DMS53 (cell line): ENCODE measurements around the gene FAM227B.
"Not testable (repeated sequence)": the region's sequence is repeated elsewhere in the genome, so short reads cannot be mapped to it uniquely, and the experiment has no call there.

Experiments
- DNase-seq: peaks from one replicate; lab custom pipeline; 2025; lab: John Stamatoyannopoulos, UW

The FAM227B gene

DNA sequence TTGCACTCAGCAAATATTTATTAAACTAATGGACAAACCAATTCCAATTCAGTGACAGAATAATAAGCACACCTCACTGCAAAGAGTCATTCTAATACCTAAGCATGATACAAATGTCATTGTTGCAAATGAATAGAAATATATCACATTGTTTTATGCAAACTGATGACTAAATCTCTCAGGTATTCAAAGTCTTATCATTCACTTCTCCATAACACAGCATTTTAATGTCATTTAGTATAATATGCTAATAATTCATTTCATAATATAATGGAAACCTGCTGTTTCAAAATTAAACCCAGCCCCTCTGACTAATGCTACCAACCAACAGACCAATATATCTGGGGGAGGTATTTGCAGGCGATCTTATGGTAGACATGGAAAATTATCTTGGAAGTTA is 125.8 kb downstream of the FAM227B start:
- no peak for DNase-seq

DNA sequence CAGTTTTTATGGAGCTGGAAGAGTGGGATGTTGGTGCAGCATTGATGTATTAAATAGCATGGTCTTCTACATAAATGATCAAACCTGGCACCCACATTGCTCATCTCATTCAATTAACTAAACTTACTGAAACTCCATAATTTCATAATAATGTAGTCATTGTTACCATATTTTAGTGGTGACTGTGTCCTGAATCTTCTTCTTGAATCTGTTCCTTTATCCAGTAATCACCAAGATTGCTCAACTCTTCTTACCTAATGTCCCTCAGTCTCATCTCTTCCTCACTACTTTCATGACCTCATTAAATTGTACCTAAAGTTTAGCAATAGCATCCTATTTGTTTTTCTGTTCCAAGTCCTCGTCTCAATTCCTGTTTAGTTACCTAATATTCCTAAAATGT is 127.8 kb downstream of the FAM227B start:
- no peak for DNase-seq

GRCh38 chr15:49492151-49492550 is 128.5 kb downstream of the FAM227B start:
- no peak for DNase-seq

DNA sequence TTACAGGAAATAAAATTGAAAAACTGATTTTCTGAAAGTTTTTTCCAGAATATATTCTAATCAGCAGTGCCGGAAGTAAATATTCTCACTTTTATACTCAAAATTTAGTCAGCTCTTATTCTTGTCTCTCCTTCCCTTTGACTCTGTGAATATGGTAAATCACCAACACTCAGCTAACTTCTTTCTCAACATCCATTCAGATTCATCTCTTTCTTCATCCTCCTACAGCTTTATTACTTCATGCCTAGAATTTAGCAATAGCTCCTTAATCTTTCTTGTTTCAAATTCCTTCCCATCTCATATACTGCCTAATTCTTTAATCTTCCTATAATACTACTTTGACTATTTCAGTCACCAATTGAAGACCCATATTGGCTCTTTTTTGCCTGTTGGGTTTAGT is 129.7 kb downstream of the FAM227B start:
- DNase-seq = no peak

GRCh38 chr15:49485401-49485800 is 135.2 kb downstream of the FAM227B start:
- not testable (repeated sequence) for DNase-seq

DNA sequence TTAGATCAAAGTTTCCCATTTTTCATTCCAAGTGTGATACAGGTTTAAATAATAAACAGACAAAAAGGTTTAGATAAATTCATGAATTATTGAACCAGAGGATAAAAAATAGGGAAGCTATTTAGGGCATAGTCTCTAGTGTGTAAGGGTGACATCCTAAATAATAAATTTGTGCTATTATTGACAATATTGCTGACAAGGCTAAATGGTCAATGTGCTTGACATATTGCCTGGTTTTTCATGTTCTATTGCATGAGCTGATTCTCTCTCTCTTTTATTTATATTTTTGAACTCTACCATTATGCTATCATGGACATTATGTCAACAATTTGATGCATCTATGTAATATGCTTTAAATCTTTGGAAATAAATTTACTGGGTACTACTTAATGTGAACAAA is 141.6 kb downstream of the FAM227B start:
- not testable (repeated sequence) for DNase-seq

DNA sequence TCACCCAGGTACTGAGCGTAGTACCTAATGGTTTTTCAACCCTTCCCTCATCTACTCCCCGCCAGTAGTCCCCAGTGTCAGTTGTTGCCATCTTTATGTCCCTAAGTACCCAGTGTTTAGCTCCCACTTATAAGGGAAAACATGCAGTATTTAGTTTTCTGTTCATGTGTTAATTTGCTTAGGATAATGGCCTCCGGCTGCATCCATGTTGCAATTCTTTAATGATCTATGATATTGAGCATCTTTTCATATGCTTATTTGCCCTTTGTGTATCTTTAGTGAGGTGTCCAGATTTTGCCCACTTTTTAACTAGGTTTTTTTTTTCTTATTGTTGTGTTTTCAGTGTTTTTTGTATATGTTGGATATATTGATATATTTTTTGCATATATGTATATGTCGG is 142.6 kb downstream of the FAM227B start:
- DNase-seq = not testable (repeated sequence)

- DNase-seq = no peak
Measured at GRCh38 chr15:49473031-49473430, 147.6 kb downstream of the FAM227B start.

DNA sequence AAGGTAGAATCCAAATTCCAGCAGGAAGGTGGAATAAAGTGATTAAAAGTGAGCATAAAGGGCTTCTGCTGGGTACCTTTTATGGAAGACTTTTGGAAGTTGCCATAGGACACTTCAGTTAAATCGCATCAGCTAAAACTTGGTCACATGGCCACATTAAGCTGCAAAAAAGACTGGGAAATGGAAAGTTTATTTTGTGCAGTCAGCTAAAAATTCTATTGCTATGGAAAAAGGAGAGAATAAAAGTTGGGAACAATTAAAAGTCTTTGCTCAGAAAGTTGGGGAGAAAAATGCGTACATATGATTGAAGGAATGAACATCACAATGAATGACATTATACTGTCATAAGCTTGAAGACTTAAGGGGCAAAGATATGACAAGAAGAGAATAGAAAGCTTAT is 148.3 kb downstream of the FAM227B start:
- no peak for DNase-seq

DNA sequence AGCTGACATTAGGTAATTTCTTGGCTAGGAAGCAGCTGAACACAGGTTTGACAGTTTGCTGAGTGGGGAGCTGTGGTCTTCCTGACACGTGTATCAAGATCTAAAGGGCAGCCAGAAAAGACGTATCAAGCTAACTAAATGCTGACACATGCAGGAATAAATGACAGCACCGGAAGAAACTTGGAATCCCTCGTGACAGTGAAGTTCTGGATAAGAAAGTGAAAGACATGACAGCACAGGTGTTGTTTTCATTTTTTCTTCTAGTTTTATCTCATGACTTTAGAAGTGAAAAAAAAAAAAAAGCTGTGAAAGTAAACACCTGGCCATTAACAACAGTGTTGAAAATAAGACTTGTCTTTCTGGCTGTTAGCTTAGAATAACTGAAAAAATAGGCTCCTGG is 148.9 kb downstream of the FAM227B start:
- no peak for DNase-seq

DNA sequence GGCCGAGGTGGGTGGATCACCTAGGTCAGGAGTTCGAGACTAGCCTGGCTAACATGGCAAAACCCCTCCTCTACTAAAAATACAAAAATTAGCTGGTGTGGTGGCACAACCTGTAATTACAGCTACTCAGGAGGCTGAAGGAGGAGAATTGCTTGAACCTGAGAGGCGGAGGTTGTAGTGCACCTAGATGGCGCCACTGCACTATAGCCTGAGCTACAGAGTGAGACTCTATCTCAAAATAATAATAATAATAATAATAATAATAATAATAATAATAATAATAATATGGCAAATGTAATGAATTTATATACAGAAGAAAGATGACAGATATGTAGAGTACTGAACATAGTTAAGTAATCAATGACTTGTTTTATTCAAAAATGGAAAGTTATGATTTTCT is 149.4 kb downstream of the FAM227B start:
- peak; percentile 20 for DNase-seq

DNA sequence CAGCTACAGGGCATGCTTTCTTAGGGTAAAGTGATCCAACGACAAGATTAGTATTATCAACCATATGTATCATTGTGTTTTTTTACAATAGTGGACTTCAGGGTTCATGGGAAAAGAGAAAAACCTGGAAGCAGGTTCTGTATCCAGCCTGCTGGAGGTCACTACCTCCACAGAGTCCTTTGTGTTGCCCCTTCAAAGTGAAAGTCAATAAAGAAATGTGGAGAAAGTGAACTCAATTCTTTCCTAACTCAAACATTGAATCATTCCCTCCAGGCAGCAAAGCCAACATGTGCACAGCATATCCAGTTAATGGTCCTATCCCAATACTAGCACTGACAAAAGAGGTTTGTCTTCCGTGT is 152.2 kb downstream of the FAM227B start:
- no peak for DNase-seq

DNA sequence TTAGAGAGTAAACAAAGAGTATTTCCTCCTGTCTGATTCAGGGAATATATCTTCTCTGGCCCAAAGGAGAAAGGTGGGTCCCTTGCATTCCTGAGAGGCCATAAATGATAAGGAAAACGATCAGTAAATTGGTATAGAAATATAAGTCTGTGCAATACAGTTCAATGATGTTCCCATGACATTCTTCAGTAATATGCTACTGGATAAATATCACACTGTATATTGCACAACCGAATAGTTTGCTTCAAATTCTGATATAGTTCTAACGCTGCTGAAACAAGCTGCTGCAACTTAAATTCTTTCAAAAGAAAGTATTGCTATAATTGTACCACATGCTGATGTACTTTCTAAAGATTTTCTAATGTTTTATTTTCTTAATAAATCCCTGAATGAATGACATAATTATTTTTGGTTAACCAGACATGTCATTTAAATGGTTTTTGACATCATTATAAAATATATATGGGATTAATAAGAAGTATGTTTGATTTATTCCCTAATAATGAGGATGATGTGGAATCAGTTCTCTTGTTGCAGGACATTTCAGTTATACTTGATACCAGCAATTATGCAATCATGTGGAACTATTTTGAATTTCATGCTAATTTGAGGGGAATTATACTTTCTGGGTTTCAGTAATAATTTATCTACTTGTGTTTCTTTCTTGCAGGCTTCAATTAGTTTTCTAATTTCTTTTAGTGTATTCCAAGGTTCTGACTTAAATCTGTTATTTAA is 152.7 kb downstream of the FAM227B start:
- DNase-seq = no peak

GRCh38 chr15:49466119-49466518 is 154.5 kb downstream of the FAM227B start:
- no peak for DNase-seq

DNA sequence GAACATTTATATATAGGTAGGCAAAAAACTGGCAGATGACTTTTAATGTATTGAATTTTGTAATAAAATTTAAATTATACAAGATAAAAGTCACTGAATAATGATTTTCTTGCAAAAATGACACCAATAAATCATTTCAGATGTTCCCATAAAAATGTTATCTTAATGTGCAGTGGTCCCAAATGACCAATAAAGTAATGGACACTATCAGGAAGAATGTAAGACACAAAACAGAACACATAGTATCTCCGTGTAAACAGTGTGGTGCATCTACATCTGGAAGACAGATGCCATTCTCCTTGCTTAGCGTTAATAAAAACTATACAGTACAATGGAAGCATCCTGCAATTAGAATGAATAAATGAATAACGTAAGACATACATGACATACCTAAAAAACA is 156.1 kb downstream of the FAM227B start:
- DNase-seq = no peak

GRCh38 chr15:49462232-49462844 is 158.3 kb downstream of the FAM227B start:
- no peak for DNase-seq

DNA sequence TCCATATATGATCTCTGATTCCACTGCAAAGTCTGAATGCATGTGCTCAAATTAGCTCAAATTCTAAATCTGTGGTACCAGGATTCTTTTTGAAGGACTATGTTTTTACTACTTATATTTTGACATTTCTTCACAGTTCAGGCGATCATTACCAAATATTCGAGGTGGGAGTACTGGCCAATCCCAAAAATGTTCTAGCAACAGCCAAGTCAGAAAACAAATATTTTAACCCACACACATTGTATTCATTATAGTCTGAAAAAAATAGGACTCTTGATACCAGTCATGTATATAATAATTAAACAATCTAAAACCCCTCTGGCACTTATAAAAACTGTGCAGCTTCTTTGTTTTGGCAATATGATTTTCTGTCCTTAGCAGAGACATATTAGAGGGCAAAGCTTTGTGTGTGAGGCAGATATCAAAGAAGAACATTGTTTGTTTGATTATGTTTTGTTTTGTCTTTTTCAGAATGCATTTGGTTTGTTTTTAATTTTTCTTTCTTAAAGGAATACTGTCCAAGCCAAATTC is 160.1 kb downstream of the FAM227B start:
- no peak for DNase-seq

GRCh38 chr15:49458145-49458544 is 162.5 kb downstream of the FAM227B start:
- DNase-seq = no peak

- no peak for DNase-seq
Measured at GRCh38 chr15:49456166-49456565, 164.5 kb downstream of the FAM227B start.

- DNase-seq = no peak
Measured at GRCh38 chr15:49452595-49452994, 168.0 kb downstream of the FAM227B start.

DNA sequence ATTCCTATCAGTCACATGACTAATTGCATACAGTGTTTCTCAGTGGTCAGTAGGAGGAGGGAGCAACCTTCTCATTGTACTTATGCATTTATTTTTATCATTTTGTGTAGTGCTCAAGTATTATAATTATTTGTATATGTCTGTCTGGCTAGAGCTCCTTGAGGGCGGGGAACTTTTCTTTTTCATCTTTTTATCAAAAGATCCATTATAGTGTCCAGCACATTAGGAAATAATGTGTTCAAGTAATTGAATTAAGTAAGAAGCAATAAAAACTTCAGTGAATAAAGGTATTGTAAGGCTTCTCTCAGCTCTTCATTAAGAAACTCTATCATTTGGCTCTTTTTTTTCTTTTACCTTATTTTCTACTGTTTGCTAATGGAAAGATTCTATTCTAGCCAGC is 178.8 kb downstream of the FAM227B start:
- DNase-seq = no peak

- DNase-seq = no peak
Measured at GRCh38 chr15:49441356-49441755, 179.3 kb downstream of the FAM227B start.

DNA sequence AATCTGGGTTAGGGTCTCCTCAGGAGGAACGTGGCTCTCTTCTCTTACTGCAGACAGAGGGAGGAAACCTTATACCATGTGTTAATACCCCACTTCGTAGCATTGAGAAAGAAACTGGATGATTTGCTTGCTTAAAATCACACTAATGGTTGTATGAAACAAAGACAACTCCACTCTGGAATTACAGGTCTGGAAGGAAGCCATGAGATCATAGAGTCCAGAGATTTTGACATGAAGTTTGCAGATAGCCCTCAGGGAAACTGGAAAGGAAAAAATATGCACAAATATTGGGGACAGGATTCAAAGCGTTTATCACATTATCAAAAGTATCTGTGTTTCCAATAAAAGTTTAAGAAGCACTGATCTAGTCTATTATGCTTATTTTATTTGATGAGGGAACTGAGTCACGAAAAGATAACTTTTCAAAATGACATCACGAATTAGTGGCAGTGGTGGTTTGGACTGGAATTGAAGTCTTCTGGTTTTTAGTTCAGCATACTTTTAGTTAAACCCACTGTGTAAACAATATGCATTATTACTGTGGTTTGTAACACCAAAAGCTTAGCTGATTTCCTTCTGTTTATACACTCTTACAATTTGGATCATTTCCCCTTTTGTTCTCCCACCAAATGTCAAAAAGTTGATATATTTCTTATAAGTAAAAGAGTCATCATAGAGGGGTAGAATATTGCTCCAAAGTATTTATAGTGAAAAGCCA is 180.8 kb downstream of the FAM227B start:
- no peak for DNase-seq
